Adipocyte (in vitro differentiated cells): ENCODE measurements around the gene GRHL3.

Experiments
- DNase-seq: peaks from one replicate; pipeline ENCODE4 v3.0.0-alpha.2; 2015; ENCODE audit warnings: low read depth
- H3K27me3 ChIP-seq: replicated peaks from 2 replicates; pipeline ENCODE4 v1.7.0; 2013; ENCODE audit warnings: mild to moderate bottlenecking, low read length, moderate library complexity; ENCODE audit not compliant: control insufficient read depth, insufficient read depth
- H3K36me3 ChIP-seq: 2 replicates; pipeline ENCODE4 v1.7.0; 2013; ENCODE audit warnings: low read length, mild to moderate bottlenecking, moderate library complexity; ENCODE audit not compliant: control insufficient read depth, insufficient read depth, severe bottlenecking
- H3K4me1 ChIP-seq: 2 replicates; pipeline ENCODE4 v1.7.0; 2013; ENCODE audit warnings: mild to moderate bottlenecking, low read length, moderate library complexity; ENCODE audit not compliant: control insufficient read depth, insufficient read depth
- H3K4me3 ChIP-seq: 2 replicates; pipeline ENCODE4 v1.7.0; 2013; ENCODE audit warnings: mild to moderate bottlenecking, low read length, moderate library complexity
- H3K9ac ChIP-seq: 2 replicates; pipeline ENCODE4 v1.7.0; 2013; ENCODE audit warnings: mild to moderate bottlenecking, low read length, moderate library complexity
- H3K9me3 ChIP-seq: 2 replicates; pipeline ENCODE4 v1.7.0; 2013; ENCODE audit warnings: mild to moderate bottlenecking, low read length, moderate library complexity; ENCODE audit not compliant: control insufficient read depth

Gene GRHL3

GRCh38 chr1:24362396-24362795 lies 43.2 kb downstream of the GRHL3 start:
- DNase-seq, result no peak
- Histone ChIP-seq H3K9ac (no peak overlapping the region), H3K27me3 (no peaks in the 10 kb centered on the region), H3K4me3 (no peak overlapping the region), H3K4me1 (peaks cover 30% of the 10 kb centered on the region), H3K36me3 (peaks cover 7% of the 10 kb centered on the region), H3K9me3 (no peaks in the 10 kb centered on the region)

- peak; percentile 71 for DNase-seq
- Histone ChIP-seq H3K27me3 (no peaks in the 10 kb centered on the region), H3K4me1 (peaks cover 32% of the 10 kb centered on the region), H3K4me3 (no peak overlapping the region), H3K36me3 (no peaks in the 10 kb centered on the region), H3K9ac (no peak overlapping the region), H3K9me3 (no peaks in the 10 kb centered on the region)
Measured at GRCh38 chr1:24362982-24363614, 43.9 kb downstream of the GRHL3 start.

- no peaks in the 10 kb centered on the region for H3K9me3 ChIP-seq
- H3K4me1 ChIP-seq, result peaks cover 41% of the 10 kb centered on the region
- H3K27me3 ChIP-seq, result no peaks in the 10 kb centered on the region
- H3K4me3 ChIP-seq, result no peak overlapping the region
- no peak overlapping the region for H3K9ac ChIP-seq
- DNase-seq, result no peak
- no peaks in the 10 kb centered on the region for H3K36me3 ChIP-seq
Measured at GRCh38 chr1:24363994-24364393, 44.8 kb downstream of the GRHL3 start.

GRCh38 chr1:24364605-24364974 lies 45.4 kb downstream of the GRHL3 start:
- Histone ChIP-seq H3K4me3 (no peak overlapping the region), H3K36me3 (no peaks in the 10 kb centered on the region), H3K4me1 (peaks cover 44% of the 10 kb centered on the region), H3K27me3 (no peaks in the 10 kb centered on the region), H3K9ac (no peak overlapping the region), H3K9me3 (no peaks in the 10 kb centered on the region)
- DNase-seq, result no peak

GRCh38 chr1:24364975-24365678 lies 46.0 kb downstream of the GRHL3 start:
- no peaks in the 10 kb centered on the region for H3K27me3 ChIP-seq
- DNase-seq, result peak; percentile 74
- H3K9ac ChIP-seq, result no peak overlapping the region
- H3K4me3 ChIP-seq, result no peak overlapping the region
- peaks cover 49% of the 10 kb centered on the region for H3K4me1 ChIP-seq
- no peaks in the 10 kb centered on the region for H3K9me3 ChIP-seq
- no peaks in the 10 kb centered on the region for H3K36me3 ChIP-seq

GRCh38 chr1:24366707-24367106 lies 47.5 kb downstream of the GRHL3 start:
- no peak overlapping the region for H3K9ac ChIP-seq
- no peaks in the 10 kb centered on the region for H3K36me3 ChIP-seq
- H3K4me3 ChIP-seq, result no peak overlapping the region
- H3K27me3 ChIP-seq, result no peaks in the 10 kb centered on the region
- H3K9me3 ChIP-seq, result no peaks in the 10 kb centered on the region
- peaks cover 49% of the 10 kb centered on the region for H3K4me1 ChIP-seq
- no peak for DNase-seq

- H3K9ac ChIP-seq, result peak overlapping the region; percentile 8
- peak overlapping the region; percentile 17 for H3K4me3 ChIP-seq
- no peaks in the 10 kb centered on the region for H3K36me3 ChIP-seq
- DNase-seq, result peak; percentile 26
- no peaks in the 10 kb centered on the region for H3K9me3 ChIP-seq
- peaks cover 36% of the 10 kb centered on the region for H3K4me1 ChIP-seq
- no peaks in the 10 kb centered on the region for H3K27me3 ChIP-seq
Measured at GRCh38 chr1:24369199-24369598, 50.0 kb downstream of the GRHL3 start.

GRCh38 chr1:24369801-24370200 lies 50.6 kb downstream of the GRHL3 start:
- Histone ChIP-seq H3K27me3 (no peaks in the 10 kb centered on the region), H3K9ac (no peak overlapping the region), H3K4me1 (peaks cover 30% of the 10 kb centered on the region), H3K36me3 (no peaks in the 10 kb centered on the region), H3K4me3 (no peak overlapping the region), H3K9me3 (no peaks in the 10 kb centered on the region)
- DNase-seq, result no peak

- no peaks in the 10 kb centered on the region for H3K9me3 ChIP-seq
Measured at GRCh38 chr1:24373044-24373443, 53.9 kb downstream of the GRHL3 start.

GRCh38 chr1:24373710-24374109 lies 54.6 kb downstream of the GRHL3 start:
- Histone ChIP-seq H3K9me3 (no peaks in the 10 kb centered on the region), H3K27me3 (no peaks in the 10 kb centered on the region), H3K4me3 (no peak overlapping the region), H3K9ac (no peak overlapping the region), H3K36me3 (no peaks in the 10 kb centered on the region), H3K4me1 (peaks cover 15% of the 10 kb centered on the region)
- no peak for DNase-seq

More at GRCh38 chr1:24373044-24373443, 53.9 kb downstream of the GRHL3 start:
- peaks cover 21% of the 10 kb centered on the region for H3K4me1 ChIP-seq
- DNase-seq, result no peak
- H3K4me3 ChIP-seq, result no peak overlapping the region
- H3K9ac ChIP-seq, result no peak overlapping the region
- H3K36me3 ChIP-seq, result no peaks in the 10 kb centered on the region
- no peaks in the 10 kb centered on the region for H3K27me3 ChIP-seq

- Histone ChIP-seq H3K27me3 (no peaks in the 10 kb centered on the region), H3K9ac (no peak overlapping the region), H3K9me3 (no peaks in the 10 kb centered on the region), H3K4me3 (no peak overlapping the region), H3K4me1 (peaks cover 6% of the 10 kb centered on the region), H3K36me3 (no peaks in the 10 kb centered on the region)
- peak; percentile 22 for DNase-seq
Measured at GRCh38 chr1:24374891-24375786, 56.0 kb downstream of the GRHL3 start.
